Activated naive CD4-positive, alpha-beta T cell treated with anti-CD3 and anti-CD28 coated beads, Interleukin-2, amount 50 U/mL, for 72 hours (primary cell): ENCODE results near the gene GLIS1. TPM values are rescaled to one million over a fixed set of nuclear protein-coding genes. Genes with fewer than 3 reads are reported as not detected.
A peak's percentile ranks its signal among the peaks of the same experiment; 100 is the strongest.

Source experiments
- ATAC-seq, 2 donors: fragments of 150-1000 bp; cut with Tn5 transposase; 2 replicates each; pipeline ENCODE4 v1.10.0; 2021; ENCODE audit warnings: mild to moderate bottlenecking in 2 of 2, moderate library complexity in 2 of 2
- DNase-seq, 2 donors: peaks; one replicate each; pipeline ENCODE4 v3.0.0; 2021 to 2022; ENCODE audit warnings: low spot score in 2 of 2
- H3K27ac Mint-ChIP-seq, 2 donors: one replicate each; pipeline ENCODE4 v1.8.0; 2022; ENCODE audit warnings: mild to moderate bottlenecking in 2 of 2, mixed read lengths in 2 of 2
- H3K36me3 Mint-ChIP-seq, 2 donors: one replicate each; pipeline ENCODE4 v1.8.0; 2022; ENCODE audit warnings: mixed read lengths in 2 of 2
- H3K9me3 Mint-ChIP-seq, 2 donors: one replicate each; pipeline ENCODE4 v1.8.0; 2022; ENCODE audit warnings: mixed read lengths in 2 of 2
- total RNA-seq, 2 donors: library from RNA; stranded (reverse); gene quantifications; one replicate each; pipeline ENCODE4 v1.2.3, GENCODE V29; 2022

The GLIS1 gene
- total RNA-seq, 2 donors from 2014 or later = not detected

- no peak overlapping the region for H3K27ac Mint-ChIP-seq
- ATAC-seq (no peak), DNase-seq (no peak)
Observed at GRCh38 chr1:53706356-53706755, 32.6 kb downstream of the GLIS1 start.

GRCh38 chr1:53705446-53706096 is 33.4 kb downstream of the GLIS1 start:
- Mint-ChIP-seq H3K36me3 (no peaks in the 10 kb centered on the region), H3K9me3 (no peaks in the 10 kb centered on the region), H3K27ac (no peak overlapping the region)
- DNase-seq (no peak), ATAC-seq (no peak)

More at GRCh38 chr1:53706356-53706755, 32.6 kb downstream of the GLIS1 start:
- Mint-ChIP-seq H3K9me3 (no peaks in the 10 kb centered on the region), H3K36me3 (no peaks in the 10 kb centered on the region)

- H3K36me3 Mint-ChIP-seq = no peaks in the 10 kb centered on the region
- DNase-seq = no peak
- no peaks in the 10 kb centered on the region for H3K9me3 Mint-ChIP-seq
- ATAC-seq = no peak
- H3K27ac Mint-ChIP-seq = no peak overlapping the region
Observed at GRCh38 chr1:53704804-53705445, 34.0 kb downstream of the GLIS1 start.

- Mint-ChIP-seq H3K9me3 (no peaks in the 10 kb centered on the region), H3K27ac (no peak overlapping the region), H3K36me3 (no peaks in the 10 kb centered on the region)
- DNase-seq = no peak
- no peak for ATAC-seq
Observed at GRCh38 chr1:53704304-53704703, 34.7 kb downstream of the GLIS1 start.

GRCh38 chr1:53703174-53703573 is 35.8 kb downstream of the GLIS1 start:
- Mint-ChIP-seq H3K9me3 (no peaks in the 10 kb centered on the region), H3K27ac (peak overlapping the region in 1 of 2 donors; percentile 32), H3K36me3 (no peaks in the 10 kb centered on the region)
- ATAC-seq (no peak), DNase-seq (no peak)

- H3K27ac Mint-ChIP-seq = no peak overlapping the region
- ATAC-seq = no peak
- H3K9me3 Mint-ChIP-seq = no peaks in the 10 kb centered on the region
- no peaks in the 10 kb centered on the region for H3K36me3 Mint-ChIP-seq
- no peak for DNase-seq
Observed at GRCh38 chr1:53702341-53702740, 36.6 kb downstream of the GLIS1 start.

- no peaks in the 10 kb centered on the region for H3K36me3 Mint-ChIP-seq
- H3K9me3 Mint-ChIP-seq = no peaks in the 10 kb centered on the region
- H3K27ac Mint-ChIP-seq = no peak overlapping the region
- ATAC-seq = no peak
- no peak for DNase-seq
Observed at GRCh38 chr1:53700776-53701175, 38.2 kb downstream of the GLIS1 start.

- H3K36me3 Mint-ChIP-seq = no peaks in the 10 kb centered on the region
- DNase-seq = no peak
- ATAC-seq = no peak
- no peaks in the 10 kb centered on the region for H3K9me3 Mint-ChIP-seq
- H3K27ac Mint-ChIP-seq = no peak overlapping the region
Observed at GRCh38 chr1:53699981-53700380, 39.0 kb downstream of the GLIS1 start.

GRCh38 chr1:53698384-53698980 is 40.5 kb downstream of the GLIS1 start:
- ATAC-seq = no peak
- no peaks in the 10 kb centered on the region for H3K36me3 Mint-ChIP-seq
- no peak for DNase-seq
- H3K9me3 Mint-ChIP-seq = no peaks in the 10 kb centered on the region
- H3K27ac Mint-ChIP-seq = no peak overlapping the region

- no peak for ATAC-seq
- DNase-seq = no peak
- H3K36me3 Mint-ChIP-seq = no peaks in the 10 kb centered on the region
- no peak overlapping the region for H3K27ac Mint-ChIP-seq
- no peaks in the 10 kb centered on the region for H3K9me3 Mint-ChIP-seq
Observed at GRCh38 chr1:53697721-53698383, 41.1 kb downstream of the GLIS1 start.

- H3K27ac Mint-ChIP-seq = no peak overlapping the region
- no peak for ATAC-seq
- no peaks in the 10 kb centered on the region for H3K9me3 Mint-ChIP-seq
- H3K36me3 Mint-ChIP-seq = no peaks in the 10 kb centered on the region
- no peak for DNase-seq
Observed at GRCh38 chr1:53696990-53697389, 42.0 kb downstream of the GLIS1 start.

- Mint-ChIP-seq H3K9me3 (no peaks in the 10 kb centered on the region), H3K27ac (no peak overlapping the region), H3K36me3 (no peaks in the 10 kb centered on the region)
- DNase-seq (no peak), ATAC-seq (no peak)
Observed at GRCh38 chr1:53696571-53696970, 42.4 kb downstream of the GLIS1 start.

GRCh38 chr1:53696051-53696450 is 42.9 kb downstream of the GLIS1 start:
- DNase-seq (no peak), ATAC-seq (no peak)
- Mint-ChIP-seq H3K9me3 (no peaks in the 10 kb centered on the region), H3K36me3 (no peaks in the 10 kb centered on the region), H3K27ac (no peak overlapping the region)

GRCh38 chr1:53695116-53695515 is 43.8 kb downstream of the GLIS1 start:
- Mint-ChIP-seq H3K27ac (no peak overlapping the region), H3K9me3 (no peaks in the 10 kb centered on the region), H3K36me3 (no peaks in the 10 kb centered on the region)
- DNase-seq = no peak
- ATAC-seq = no peak

- H3K27ac Mint-ChIP-seq = no peak overlapping the region
- no peaks in the 10 kb centered on the region for H3K9me3 Mint-ChIP-seq
- ATAC-seq = no peak
- no peaks in the 10 kb centered on the region for H3K36me3 Mint-ChIP-seq
- DNase-seq = no peak
Observed at GRCh38 chr1:53694718-53695091, 44.3 kb downstream of the GLIS1 start.

- no peak overlapping the region for H3K27ac Mint-ChIP-seq
- ATAC-seq = no peak
- no peaks in the 10 kb centered on the region for H3K9me3 Mint-ChIP-seq
Observed at GRCh38 chr1:53693773-53694717, 44.9 kb downstream of the GLIS1 start.

More at GRCh38 chr1:53693773-53694717, 44.9 kb downstream of the GLIS1 start:
- H3K36me3 Mint-ChIP-seq = no peaks in the 10 kb centered on the region
- DNase-seq = no peak
